Activated CD8-positive, alpha-beta memory T cell treated with anti-CD3 and anti-CD28 coated beads, Interleukin-2, amount 50 U/mL, for 48 hours (primary cell): ENCODE results near the gene OR1K1.
A peak's percentile ranks its signal among the peaks of the same experiment; 100 is the strongest.
"Not testable (repeated sequence)": the region's sequence is repeated elsewhere in the genome, so short reads cannot be mapped to it uniquely, and the experiment has no call there.

Experiments used
- DNase-seq: peaks from one replicate; pipeline ENCODE4 v3.0.0-alpha.2; 2020

The OR1K1 gene, protein sequence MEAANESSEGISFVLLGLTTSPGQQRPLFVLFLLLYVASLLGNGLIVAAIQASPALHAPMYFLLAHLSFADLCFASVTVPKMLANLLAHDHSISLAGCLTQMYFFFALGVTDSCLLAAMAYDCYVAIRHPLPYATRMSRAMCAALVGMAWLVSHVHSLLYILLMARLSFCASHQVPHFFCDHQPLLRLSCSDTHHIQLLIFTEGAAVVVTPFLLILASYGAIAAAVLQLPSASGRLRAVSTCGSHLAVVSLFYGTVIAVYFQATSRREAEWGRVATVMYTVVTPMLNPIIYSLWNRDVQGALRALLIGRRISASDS

DNA sequence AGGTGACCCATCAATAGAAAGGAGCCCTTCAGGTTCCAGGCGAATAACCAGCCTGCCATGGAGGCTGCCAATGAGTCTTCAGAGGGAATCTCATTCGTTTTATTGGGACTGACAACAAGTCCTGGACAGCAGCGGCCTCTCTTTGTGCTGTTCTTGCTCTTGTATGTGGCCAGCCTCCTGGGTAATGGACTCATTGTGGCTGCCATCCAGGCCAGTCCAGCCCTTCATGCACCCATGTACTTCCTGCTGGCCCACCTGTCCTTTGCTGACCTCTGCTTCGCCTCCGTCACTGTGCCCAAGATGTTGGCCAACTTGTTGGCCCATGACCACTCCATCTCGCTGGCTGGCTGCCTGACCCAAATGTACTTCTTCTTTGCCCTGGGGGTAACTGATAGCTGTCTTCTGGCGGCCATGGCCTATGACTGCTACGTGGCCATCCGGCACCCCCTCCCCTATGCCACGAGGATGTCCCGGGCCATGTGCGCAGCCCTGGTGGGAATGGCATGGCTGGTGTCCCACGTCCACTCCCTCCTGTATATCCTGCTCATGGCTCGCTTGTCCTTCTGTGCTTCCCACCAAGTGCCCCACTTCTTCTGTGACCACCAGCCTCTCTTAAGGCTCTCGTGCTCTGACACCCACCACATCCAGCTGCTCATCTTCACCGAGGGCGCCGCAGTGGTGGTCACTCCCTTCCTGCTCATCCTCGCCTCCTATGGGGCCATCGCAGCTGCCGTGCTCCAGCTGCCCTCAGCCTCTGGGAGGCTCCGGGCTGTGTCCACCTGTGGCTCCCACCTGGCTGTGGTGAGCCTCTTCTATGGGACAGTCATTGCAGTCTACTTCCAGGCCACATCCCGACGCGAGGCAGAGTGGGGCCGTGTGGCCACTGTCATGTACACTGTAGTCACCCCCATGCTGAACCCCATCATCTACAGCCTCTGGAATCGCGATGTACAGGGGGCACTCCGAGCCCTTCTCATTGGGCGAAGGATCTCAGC lies at the start of gene OR1K1:
TSS of gene OR1K1 (plus strand) at position 58 of the 995 bp plus-strand sequence. CDS start at position 58, 0 bp downstream.
- no peak for DNase-seq

DNA sequence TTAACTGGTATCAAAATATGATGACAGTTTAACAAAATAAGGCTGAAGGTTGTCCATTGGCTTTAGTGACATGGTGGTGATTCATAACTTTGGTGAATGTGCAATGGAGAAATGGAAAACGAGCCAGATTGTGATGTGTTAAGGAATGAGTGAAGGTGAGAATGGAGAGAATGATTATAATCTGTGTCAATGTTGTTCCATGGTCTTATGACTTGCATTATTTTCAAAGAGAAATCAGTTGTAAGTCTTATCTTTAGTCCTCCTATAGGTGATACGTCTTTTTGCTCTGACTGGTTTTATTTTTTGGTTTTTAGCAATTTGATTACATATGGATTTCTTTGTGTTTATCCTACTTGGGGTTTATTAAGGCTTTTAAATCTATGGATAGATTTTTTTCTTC lies 45.1 kb upstream of the OR1K1 start:
- no peak for DNase-seq

DNA sequence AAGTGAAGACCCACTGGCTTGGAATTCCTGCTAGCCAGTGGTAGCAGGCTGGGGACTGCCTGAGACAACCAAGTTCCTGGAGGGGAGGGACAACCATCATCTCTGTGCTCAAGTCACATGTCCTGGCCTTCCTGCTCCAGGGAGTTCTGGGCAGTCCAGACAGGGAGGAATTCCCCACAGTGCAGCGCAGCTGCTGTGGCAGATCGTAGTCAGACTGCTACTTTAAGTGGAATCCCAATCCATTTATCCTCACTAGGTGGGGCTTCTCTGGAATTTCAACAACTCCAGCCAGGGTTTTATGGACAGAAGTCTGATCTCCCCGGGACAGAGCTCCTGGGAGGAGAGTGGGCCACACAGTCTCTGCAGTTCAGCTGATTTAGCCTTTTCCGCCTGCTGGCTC lies 32.1 kb upstream of the OR1K1 start:
- DNase-seq = no peak

DNA sequence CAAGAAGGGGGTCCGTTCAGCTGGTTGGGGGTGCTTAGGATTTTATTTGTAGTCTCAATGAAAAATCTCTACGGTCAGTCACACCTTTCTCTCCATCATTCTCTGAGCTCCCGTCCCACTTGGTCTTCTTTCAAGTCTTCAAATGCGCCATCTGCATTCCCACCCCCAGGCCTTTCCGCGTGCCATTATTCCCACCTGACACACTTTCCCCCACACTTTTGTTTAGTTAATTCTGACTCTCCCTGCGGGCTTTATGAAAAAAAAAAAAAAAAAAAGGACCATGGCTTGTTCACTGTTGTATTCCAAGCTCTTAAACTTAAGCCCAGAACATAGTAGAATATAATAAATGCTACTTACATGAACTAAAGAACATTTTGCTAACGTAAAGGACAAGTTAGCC lies 22.9 kb upstream of the OR1K1 start:
- no peak for DNase-seq

DNA sequence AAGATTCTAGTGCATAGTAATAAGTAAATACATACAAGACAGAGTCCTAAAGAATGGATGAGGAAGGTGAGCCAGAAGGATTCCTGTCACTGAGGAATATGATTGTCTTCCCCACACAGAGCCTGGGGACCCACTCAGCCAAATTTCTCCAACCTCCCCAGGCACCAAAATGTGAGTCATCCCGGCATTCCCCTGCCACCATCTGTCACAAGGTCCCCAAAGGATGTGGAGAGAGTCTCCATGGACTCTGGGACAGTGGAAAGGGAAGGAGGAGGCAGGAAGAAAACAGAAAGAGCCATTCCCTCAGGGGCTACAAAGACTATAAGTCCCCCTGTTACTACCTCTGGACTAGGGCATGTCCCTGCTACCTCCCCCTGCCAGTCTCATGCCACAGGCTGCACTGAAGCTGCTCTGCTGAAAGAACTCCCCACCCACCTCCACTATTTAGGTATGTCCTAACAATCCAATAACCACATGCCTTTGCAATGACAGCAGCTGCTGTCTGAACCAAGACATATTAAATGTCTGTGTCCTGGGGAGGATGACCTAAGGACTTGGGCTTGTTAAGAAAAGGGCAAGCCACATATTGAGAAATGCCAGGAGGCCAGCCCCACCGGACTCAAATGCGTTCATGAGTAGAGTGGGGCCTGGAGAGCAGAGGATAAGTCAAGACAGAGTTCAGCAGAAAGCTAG lies 21.8 kb upstream of the OR1K1 start:
- no peak for DNase-seq

DNA sequence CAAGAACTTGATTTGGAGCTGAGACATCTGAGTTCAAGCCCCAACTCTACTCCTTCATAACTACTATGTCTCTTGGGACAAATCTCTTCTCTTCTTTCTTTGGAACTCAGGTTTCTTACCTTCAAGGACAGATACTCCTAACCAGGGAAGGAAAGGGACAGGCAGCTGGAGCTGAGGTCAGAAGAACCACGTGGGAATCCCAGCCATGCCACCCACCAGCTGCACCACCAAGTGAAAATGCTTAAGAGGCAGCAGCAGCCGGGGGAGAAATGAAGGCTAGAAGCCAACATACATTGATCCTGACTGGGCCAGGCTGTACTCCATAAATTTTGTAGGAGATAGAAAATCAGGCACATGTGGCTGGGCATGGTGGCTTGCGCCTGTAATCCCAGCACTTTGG lies 20.7 kb upstream of the OR1K1 start:
- DNase-seq = no peak

DNA sequence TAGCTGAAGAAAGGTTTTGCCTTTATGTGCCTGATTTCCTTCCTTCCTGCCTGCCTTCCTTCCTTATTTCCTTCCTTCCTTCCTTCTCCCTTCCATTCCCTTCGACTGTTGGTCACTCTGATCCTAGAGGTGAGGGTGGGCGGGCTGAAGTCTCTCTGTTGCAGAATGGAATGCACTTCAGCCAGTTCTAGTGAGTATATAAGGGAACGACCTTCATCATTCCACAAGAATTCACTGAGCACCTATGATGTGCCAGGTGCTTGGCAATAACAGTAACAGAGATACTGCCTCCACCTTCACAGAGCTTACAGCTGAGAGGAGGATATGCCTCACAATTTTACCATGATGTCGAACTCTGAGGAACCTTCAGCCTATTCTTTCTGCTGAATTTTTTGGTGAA lies 19.9 kb upstream of the OR1K1 start:
- no peak for DNase-seq

DNA sequence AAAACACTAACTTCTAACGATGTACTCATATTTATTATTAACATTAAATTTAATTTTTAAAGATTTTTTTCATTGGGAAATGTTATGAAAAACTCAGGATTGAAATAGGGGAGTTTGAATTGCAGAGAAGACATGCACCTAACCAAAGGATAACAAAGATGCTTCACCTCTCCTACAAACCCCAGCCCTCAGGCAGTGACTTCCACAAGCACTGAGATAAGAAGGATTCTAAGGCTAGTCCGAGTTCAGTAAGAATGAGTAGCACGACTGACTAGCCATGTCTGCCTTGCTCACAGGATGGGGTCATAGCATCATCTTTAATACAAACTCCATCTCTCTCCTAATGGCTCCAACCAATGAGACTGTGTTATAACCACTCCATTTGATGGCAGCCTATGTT lies 18.3 kb upstream of the OR1K1 start:
- no peak for DNase-seq

DNA sequence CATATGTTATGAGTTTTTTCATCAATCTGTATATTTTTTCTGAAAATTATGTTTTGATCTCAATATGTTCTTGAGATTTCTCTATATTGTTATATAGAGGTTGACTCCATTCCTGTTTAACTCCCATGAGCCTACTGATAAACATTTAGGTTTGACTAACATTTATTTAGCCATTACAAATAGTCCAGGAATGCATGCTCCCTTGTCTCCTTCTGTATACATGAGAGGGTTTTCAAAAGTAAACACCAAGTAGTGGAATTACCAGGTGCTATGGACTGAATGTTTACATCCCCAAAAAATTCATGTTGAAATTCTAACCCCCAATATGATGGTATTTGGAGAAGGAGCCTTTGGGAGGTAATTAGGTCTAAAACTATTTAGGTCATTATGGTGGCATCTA lies 14.7 kb upstream of the OR1K1 start:
- DNase-seq = no peak

DNA sequence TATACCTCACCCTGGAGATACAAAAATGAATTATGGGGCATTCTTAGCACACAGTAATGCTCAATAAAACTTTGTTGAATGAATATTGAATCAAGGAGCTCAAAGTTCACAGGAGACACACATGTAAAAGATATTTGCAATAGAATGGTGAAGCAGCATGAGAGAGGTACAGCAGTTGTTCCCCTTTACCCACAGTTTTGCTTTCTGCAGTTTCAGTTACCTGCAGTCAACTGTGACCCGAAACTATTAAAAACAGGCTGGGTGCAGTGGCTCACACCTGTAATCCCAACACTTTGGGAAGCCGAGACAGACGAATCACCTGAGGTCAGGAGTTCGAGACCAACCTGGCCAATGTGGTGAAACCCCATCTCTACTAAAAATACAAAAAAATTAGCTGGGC lies 13.6 kb upstream of the OR1K1 start:
- no peak for DNase-seq

DNA sequence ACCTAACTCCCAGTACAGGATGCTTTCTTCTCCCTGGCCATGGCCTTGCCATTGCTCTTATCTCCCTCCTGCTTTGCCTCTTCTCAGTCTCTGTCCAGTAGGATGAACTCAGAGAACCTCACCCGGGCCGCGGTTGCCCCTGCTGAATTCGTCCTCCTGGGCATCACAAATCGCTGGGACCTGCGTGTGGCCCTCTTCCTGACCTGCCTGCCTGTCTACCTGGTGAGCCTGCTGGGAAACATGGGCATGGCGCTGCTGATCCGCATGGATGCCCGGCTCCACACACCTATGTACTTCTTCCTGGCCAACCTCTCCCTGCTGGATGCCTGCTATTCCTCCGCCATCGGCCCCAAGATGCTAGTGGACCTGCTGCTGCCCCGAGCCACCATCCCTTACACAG lies 11.1 kb upstream of the OR1K1 start, which contains the start of gene OR5C1:
TSS of gene OR5C1 (plus strand) at position 103 of the 400 bp plus-strand sequence. CDS start at position 103, 0 bp downstream.
- DNase-seq = no peak

DNA sequence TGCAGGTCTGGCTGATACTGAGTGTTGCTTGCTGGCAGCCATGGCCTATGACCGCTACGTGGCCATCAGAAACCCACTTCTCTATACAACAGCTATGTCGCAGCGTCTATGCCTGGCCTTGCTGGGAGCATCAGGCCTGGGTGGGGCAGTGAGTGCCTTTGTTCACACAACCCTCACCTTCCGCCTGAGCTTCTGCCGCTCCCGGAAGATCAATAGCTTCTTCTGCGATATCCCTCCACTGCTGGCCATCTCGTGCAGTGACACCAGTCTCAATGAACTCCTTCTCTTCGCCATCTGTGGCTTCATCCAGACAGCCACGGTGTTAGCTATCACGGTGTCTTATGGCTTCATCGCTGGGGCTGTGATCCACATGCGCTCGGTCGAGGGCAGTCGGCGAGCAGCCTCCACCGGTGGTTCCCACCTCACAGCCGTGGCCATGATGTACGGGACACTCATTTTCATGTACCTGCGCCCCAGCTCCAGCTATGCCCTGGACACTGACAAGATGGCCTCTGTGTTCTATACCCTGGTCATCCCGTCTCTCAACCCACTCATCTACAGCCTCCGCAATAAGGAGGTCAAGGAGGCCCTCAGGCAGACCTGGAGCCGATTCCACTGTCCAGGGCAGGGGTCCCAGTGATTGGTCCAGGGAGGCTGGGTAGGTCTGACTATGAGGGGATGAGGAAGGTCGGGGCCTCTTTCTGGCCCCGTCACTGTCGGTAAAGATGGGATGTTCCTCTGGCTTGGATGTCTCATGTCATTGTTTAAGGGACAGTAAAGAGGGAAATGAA lies 10.5 kb upstream of the OR1K1 start:
- no peak for DNase-seq

DNA sequence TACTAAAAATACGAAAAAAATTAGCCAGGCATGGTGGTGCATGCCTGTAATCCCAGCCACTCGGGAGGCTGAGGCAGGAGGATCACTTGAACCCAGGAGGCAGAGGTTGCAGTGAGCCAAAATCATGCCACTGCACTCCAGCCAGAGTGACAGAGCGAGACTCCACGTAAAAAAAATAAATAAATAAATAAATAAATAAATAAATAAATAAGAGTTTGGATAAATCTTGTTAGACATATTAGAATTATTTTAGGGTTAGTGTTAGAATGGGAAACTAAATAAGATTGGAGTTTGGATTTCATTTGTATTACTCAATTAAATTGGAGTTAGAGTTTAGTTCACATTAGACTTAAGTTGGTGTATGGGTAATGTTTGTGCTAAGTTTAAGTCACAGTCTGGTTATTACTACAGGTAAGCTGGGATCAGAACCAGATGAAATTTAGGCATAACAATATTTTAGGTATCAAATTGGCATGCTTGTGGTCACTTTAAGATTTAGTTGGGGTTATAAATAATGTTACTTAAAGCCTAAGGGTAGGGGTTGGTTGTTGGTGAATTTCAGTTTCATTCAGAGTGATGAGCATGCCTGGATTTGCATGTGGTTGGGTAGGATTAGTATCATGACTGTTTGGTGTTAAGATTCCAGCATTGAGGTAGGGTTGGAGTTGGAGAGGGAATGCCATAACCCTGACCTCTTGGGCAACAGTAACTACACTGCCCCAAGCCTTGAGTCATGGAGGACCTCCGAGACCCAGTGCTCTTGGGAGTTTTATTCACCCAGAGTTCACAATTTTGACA lies 7.9 kb upstream of the OR1K1 start:
- no peak for DNase-seq

DNA sequence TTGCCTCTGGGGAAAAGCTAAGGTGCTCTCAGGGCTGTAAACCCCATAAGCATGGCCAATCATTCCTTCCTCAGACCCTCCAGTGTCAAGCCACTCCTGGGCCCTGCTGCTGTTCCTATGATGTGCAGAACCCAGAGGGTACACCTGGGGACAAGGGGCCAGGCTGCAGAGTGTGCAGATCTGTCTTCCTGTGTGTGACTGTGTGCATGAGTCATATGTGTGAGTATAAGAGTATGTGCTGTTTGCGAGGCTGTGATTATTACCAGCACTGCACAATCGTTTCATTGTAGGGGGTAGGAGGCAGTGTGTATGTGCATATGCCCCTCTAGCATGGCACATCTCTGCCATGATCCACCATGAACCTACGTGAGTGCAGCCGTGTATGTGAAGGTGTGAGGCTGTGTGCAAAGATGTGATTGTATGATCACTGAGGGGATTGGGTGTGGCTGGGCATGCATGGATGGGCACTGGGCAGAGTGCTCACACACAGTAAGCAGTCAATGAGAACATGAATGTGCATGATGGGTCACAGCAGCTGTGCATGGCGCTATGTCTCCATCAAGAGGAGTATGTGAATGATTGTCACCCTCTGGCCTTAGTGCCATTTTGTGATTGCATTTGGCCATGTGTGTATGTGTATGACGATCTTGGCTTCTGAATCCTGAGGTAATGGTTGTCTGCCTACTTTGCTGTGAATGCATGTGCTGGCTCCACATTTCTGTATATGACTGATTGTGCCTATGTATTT lies 2.4 kb upstream of the OR1K1 start:
- DNase-seq = no peak

DNA sequence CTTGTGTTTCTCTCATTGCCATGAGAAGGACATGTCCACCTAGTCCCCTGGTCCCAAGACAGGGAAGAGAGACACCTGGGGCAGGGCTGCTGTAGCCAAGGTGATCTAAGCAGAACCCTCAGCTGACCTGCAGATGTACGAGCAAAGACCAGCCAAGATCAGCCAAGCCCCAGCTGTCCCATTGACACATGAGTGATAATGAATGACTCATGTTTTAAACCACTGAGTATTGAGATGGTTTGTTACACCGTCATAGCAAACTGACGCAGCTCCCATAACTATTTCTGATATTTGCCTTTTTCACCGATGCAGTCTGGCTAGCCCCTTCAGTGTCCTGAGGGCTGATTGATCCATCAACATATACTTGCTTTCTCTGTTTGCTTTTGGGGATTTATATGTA lies 6.7 kb downstream of the OR1K1 start:
- DNase-seq = no peak

DNA sequence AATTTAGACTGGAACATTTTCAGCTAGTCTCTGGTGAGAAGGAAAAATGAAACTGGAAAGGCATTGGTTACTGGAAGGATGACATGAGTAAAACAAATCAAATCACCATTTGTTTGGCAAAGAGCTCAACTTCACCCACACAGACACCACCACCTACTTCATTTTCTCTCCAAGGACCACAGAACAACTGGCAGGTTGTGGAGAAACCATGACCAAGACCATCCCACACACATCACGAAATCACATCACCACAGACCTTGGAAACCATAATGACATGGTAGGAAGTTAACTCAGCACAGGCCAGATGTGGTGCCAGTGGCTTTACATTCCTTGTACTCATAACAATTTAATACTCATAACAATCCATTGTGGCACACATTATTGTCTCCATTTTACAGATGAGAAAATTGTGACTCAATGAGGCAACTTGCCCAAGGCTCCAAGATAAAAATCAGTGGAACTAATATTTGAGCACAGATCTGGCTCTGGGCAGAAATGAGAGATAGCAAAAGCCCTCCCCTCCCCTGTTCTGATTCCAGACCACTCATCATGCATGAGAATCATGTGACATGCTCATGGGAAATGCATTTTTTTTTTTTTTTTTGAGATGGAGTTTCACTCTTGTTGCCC lies 7.5 kb downstream of the OR1K1 start:
- DNase-seq = peak; percentile 66

DNA sequence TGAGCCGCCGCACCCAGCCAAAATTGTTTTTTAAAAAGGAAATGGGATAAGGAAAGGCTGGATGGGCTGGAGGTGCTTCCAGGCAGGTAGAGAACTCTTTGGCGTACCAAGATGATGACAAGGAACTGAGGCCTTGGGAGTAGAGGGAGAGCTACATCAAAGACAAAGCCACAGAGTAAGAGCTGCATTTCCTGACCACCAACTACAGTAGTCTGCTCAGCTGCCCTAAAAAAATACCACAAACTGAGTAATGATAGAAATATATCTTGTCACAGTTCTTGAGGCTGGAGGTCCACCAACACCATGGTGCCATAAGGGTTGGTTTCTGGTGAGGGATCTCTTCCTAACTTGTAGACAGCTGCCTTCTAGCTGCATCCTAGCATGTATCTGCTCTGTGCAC lies 8.2 kb downstream of the OR1K1 start:
- no peak for DNase-seq

DNA sequence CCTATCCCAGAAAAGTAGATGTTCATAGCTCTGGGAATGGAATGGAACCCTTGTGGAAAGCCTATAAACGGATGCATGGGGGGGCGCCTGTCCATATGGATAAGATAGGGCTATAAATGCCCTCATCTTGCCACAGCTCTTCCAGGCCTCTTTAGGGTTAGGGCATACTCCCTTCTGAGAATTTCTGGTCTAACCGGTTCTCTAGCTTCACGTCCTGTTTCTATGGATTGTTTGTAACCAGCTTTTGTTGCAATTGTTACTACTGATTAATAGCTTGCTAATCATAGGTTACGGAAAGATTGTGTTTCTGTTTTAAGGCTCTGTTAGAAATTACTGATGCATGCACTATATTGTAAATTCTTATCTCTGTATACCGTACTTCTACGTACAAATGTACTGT lies 9.3 kb downstream of the OR1K1 start:
- not testable (repeated sequence) for DNase-seq

DNA sequence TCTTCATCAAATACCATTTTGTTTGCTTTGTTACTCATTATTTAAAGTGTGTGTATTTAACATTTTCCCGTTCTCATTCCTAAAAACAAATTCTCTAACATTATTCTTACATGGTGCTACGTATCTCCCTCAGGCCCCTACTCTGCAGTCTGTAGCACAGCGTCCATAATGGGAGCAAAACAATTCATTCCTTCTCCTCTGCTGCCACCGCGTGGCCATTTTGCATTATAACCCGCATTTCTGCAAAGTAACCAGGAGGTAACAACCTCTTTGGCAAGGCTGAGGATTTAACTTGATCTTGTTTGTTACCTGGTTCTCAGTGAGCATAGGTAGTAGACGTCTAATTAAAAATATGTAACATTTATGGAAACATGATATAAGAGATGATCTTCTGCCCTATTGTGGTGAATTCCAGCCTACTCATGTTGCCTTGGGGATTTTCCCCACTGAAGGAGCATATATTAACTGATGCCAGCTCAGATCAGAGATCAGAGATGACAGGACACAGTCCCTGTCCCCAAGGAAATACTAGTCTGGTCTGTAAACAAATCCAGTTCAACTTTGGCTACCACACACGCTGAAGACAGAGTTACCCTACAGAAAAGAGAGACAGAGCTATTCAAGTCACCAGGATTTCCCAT lies 10.5 kb downstream of the OR1K1 start:
- DNase-seq = peak; percentile 88

DNA sequence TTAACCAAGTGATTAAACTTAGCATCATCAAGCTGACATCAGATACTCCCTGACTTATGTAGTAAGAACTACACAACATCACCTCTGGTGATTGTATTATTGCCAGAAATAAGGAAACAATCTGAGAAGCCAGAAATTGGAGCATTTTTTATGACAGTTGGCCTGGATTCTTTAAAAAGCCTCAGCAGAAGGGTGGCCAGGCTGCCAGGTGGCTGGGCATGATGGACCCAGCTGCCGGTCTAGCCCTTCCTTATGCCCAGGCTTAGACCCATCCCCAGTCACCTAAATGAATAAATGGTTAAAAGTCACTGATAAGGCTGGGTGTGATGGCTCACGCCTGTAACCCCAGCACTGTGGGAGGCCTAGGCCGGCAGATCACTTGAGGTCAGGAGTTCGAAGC lies 12.8 kb downstream of the OR1K1 start:
- DNase-seq = no peak
